GM12878 (cell line): ENCODE data around the gene CNTD1.

ENCODE experiments used
- CHD2 ChIP-seq: IDR thresholded peaks from 2 replicates; pipeline ENCODE4 v1.6.1; 2011; ENCODE audit warnings: low read depth, low read length, improper control_type of control experiment, borderline replicate concordance
- FOXK2 ChIP-seq: fragments of 450-650 bp; IDR thresholded peaks from 2 replicates; pipeline ENCODE4 v1.6.1; 2017; ENCODE audit warnings: mild to moderate bottlenecking, moderate library complexity
- MEF2A ChIP-seq: IDR thresholded peaks from 2 replicates; pipeline ENCODE4 v1.6.1; 2011; ENCODE audit warnings: low read depth, mild to moderate bottlenecking, low read length, moderate library complexity; ENCODE audit not compliant: insufficient read depth
- SUPT20H ChIP-seq: IDR thresholded peaks from 2 replicates; pipeline ENCODE4 v1.6.1; 2011; ENCODE audit warnings: low read depth, mild to moderate bottlenecking, low read length, moderate library complexity, borderline replicate concordance; ENCODE audit not compliant: control insufficient read depth
- TF ChIP-seq, protein P1 (sequence below): IDR thresholded peaks from 2 replicates; pipeline ENCODE4 v1.6.1; 2012; ENCODE audit warnings: mild to moderate bottlenecking, low read depth, low read length
- TF ChIP-seq, protein P2 (sequence below), 3 experiments: IDR thresholded peaks in 2 of 3; conservative IDR thresholded peaks in 1 of 3; 2 replicates each; pipeline ENCODE4 v1.5.1; 2011; ENCODE audit warnings: low read depth in 3 of 3, low read length in 3 of 3, mild to moderate bottlenecking in 3 of 3, control low read depth in 2 of 3, moderate library complexity in 2 of 3, inconsistent platforms in 1 of 3, mixed read lengths in 1 of 3; ENCODE audit not compliant: control insufficient read depth in 2 of 3, insufficient read depth in 1 of 3; ENCODE audit errors: extremely low read depth in 1 of 3

DNA sequence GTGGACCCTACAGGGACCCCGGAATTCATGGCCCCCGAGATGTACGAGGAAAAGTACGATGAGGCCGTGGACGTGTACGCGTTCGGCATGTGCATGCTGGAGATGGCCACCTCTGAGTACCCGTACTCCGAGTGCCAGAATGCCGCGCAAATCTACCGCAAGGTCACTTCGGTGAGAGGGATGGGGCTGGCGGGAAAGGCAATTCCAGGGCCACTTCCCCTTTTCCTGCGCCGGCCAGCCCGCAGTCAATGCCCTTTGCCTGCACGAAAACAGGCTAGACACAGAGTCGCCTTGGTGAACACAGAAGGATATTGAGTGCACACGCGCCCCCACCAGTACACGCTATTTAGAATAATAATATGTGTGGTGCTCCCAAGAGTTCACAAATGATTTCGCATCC lies 14.3 kb upstream of the CNTD1 start:
- TF ChIP-seq CHD2 = no peak
- TF ChIP-seq, protein P1, sequence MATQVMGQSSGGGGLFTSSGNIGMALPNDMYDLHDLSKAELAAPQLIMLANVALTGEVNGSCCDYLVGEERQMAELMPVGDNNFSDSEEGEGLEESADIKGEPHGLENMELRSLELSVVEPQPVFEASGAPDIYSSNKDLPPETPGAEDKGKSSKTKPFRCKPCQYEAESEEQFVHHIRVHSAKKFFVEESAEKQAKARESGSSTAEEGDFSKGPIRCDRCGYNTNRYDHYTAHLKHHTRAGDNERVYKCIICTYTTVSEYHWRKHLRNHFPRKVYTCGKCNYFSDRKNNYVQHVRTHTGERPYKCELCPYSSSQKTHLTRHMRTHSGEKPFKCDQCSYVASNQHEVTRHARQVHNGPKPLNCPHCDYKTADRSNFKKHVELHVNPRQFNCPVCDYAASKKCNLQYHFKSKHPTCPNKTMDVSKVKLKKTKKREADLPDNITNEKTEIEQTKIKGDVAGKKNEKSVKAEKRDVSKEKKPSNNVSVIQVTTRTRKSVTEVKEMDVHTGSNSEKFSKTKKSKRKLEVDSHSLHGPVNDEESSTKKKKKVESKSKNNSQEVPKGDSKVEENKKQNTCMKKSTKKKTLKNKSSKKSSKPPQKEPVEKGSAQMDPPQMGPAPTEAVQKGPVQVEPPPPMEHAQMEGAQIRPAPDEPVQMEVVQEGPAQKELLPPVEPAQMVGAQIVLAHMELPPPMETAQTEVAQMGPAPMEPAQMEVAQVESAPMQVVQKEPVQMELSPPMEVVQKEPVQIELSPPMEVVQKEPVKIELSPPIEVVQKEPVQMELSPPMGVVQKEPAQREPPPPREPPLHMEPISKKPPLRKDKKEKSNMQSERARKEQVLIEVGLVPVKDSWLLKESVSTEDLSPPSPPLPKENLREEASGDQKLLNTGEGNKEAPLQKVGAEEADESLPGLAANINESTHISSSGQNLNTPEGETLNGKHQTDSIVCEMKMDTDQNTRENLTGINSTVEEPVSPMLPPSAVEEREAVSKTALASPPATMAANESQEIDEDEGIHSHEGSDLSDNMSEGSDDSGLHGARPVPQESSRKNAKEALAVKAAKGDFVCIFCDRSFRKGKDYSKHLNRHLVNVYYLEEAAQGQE = no peak
- no peak for TF ChIP-seq SUPT20H
- TF ChIP-seq MEF2A = no peak
- TF ChIP-seq, protein P2, sequence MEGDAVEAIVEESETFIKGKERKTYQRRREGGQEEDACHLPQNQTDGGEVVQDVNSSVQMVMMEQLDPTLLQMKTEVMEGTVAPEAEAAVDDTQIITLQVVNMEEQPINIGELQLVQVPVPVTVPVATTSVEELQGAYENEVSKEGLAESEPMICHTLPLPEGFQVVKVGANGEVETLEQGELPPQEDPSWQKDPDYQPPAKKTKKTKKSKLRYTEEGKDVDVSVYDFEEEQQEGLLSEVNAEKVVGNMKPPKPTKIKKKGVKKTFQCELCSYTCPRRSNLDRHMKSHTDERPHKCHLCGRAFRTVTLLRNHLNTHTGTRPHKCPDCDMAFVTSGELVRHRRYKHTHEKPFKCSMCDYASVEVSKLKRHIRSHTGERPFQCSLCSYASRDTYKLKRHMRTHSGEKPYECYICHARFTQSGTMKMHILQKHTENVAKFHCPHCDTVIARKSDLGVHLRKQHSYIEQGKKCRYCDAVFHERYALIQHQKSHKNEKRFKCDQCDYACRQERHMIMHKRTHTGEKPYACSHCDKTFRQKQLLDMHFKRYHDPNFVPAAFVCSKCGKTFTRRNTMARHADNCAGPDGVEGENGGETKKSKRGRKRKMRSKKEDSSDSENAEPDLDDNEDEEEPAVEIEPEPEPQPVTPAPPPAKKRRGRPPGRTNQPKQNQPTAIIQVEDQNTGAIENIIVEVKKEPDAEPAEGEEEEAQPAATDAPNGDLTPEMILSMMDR (IDR thresholded peaks at IDR 0.05 in 2 of 3, conservative IDR thresholded peaks at IDR 0.05 in 1 of 3; ENCODE audit: control insufficient read depth in 2 of 3, extremely low read depth in 1 of 3, insufficient read depth in 1 of 3, low read depth in 3 of 3, low read length in 3 of 3) = no peak
- no peak for TF ChIP-seq FOXK2
